Panc1 (cell line): ENCODE measurements around the gene ZFAND3. TPM values are rescaled to one million over a fixed set of nuclear protein-coding genes. Genes with fewer than 3 reads are reported as not detected.

Experiments
- ATAC-seq: fragments of 200-7000 bp; cut with Tn5 transposase; 2 replicates; pipeline ENCODE4 v1.9.1; 2020; ENCODE audit warnings: mild to moderate bottlenecking, moderate library complexity
- BruUV-seq: library from RNA; stranded (reverse); fragments of 400-500 nt; replicated peaks from 2 replicates; lab custom pipeline; 2021; lab: Mats Ljungman, UMichigan
- CTCF ChIA-PET: fragments of 300-600 bp; sonication (Branson Sonifier 250); formaldehyde crosslinking; loops from one replicate; lab custom pipeline; 2022; ENCODE audit warnings: antibody characterized with exemption; lab: Charles Lee
- POLR2A ChIA-PET: fragments of 300-600 bp; sonication (Branson Sonifier 250); formaldehyde crosslinking; loops from one replicate; lab custom pipeline; 2022; ENCODE audit warnings: antibody characterized with exemption; lab: Charles Lee
- DNase-seq: peaks from one replicate; pipeline ENCODE4 v3.0.0-alpha.2; 2010; ENCODE audit warnings: low read depth, low spot score
- H3K27ac ChIP-seq: 2 replicates; pipeline ENCODE4 v1.5.1; 2011; ENCODE audit warnings: mild to moderate bottlenecking, low read length, inconsistent platforms
- H3K27me3 ChIP-seq: fragments of 200-500 bp; sonication (Bioruptor generic); 2 replicates; pipeline ENCODE4 v1.6.0; 2014; ENCODE audit warnings: low read length, inconsistent platforms; ENCODE audit not compliant: control insufficient read depth, insufficient read depth
- H3K36me3 ChIP-seq: fragments of 200-500 bp; sonication (Bioruptor generic); 2 replicates; pipeline ENCODE4 v1.5.1; 2014; ENCODE audit warnings: inconsistent platforms, mild to moderate bottlenecking, low read length, moderate library complexity; ENCODE audit not compliant: control insufficient read depth, insufficient read depth
- H3K4me1 ChIP-seq: 2 replicates; pipeline ENCODE4 v1.5.1; 2011; ENCODE audit warnings: inconsistent platforms, mild to moderate bottlenecking, low read length, moderate library complexity; ENCODE audit not compliant: control insufficient read depth, insufficient read depth
- H3K4me3 ChIP-seq, 2 experiments: 2 replicates each; pipeline ENCODE4 v1.5.1; 2011 to 2012; ENCODE audit warnings: low read depth in 2 of 2, low read length in 2 of 2, mild to moderate bottlenecking in 2 of 2, inconsistent platforms in 1 of 2, moderate library complexity in 1 of 2
- H3K9me3 ChIP-seq: fragments of 200-500 bp; sonication (Bioruptor generic); 2 replicates; pipeline ENCODE4 v1.5.1; 2014; ENCODE audit warnings: low read depth, mild to moderate bottlenecking, inconsistent platforms, low read length, moderate library complexity; ENCODE audit not compliant: control insufficient read depth, insufficient read depth
- POLR2AphosphoS5 ChIP-seq: IDR thresholded peaks from 2 replicates; pipeline ENCODE4 v1.6.1; 2012; ENCODE audit warnings: mild to moderate bottlenecking, low read depth, low read length, moderate library complexity
- SIN3A ChIP-seq: IDR thresholded peaks from 2 replicates; pipeline ENCODE4 v1.6.1; 2012; ENCODE audit warnings: low read depth, mild to moderate bottlenecking, low read length, moderate library complexity, borderline replicate concordance; ENCODE audit not compliant: insufficient read depth
- TCF7L2 ChIP-seq: IDR thresholded peaks from 2 replicates; pipeline ENCODE4 v1.6.1; 2011; ENCODE audit warnings: mild to moderate bottlenecking, low read depth, low read length, inconsistent platforms
- in situ Hi-C: cut with HindIII; loops from 2 replicates; pipeline ENCODE4 v1.10.0; 2016; ENCODE audit warnings: low sequenced_read_pairs, low pct_unique_long_range_greater_than_20kb
- intact Hi-C: fragments of 100-400 bp; cut with micrococcal nuclease; formaldehyde crosslinking; loops from one replicate; pipeline ENCODE4 v1.10.0; 2022; ENCODE audit not compliant: unreplicated experiment
- total RNA-seq: library from RNA; stranded (reverse); gene quantifications from one replicate; pipeline ENCODE4 v1.2.1, GENCODE V29; 2021; ENCODE audit not compliant: unreplicated experiment
- TF ChIP-seq, protein P1 (sequence below), 2 experiments: IDR thresholded peaks; 2 replicates each; pipeline ENCODE4 v1.6.1; 2011 to 2012; ENCODE audit warnings: low read depth in 2 of 2, control low read depth in 1 of 2, low read length in 1 of 2, mild to moderate bottlenecking in 1 of 2, moderate library complexity in 1 of 2; ENCODE audit not compliant: insufficient read depth in 1 of 2
- TF ChIP-seq, protein P2 (sequence below): fragments of 450-650 bp; IDR thresholded peaks from 2 replicates; pipeline ENCODE4 v1.5.1; 2017; ENCODE audit warnings: mild to moderate bottlenecking

Gene ZFAND3
- total RNA-seq, 1 experiment from 2014 or later = 95.9 TPM

DNA sequence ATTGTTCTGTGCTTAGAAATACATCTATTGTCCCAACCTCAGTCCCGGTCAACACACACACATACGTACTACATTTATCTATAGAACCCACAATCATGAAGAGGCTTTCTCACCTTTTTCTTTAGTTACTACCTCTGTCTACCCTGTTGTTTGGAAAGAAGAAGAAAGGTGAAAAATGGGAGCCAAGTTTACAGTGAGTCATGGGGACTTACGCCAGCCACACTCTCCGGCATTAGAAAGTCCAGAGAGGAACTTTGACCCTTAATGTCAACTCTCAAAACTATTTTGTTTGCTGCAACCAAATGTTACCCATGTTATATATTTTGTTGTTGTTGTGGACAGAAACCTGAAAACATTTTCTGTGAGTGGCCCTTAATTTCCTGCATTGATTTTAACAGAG, 259.1 kb downstream of the ZFAND3 start:
- ATAC-seq (no peak), DNase-seq (no peak)
- Histone ChIP-seq H3K27ac (no peak overlapping the region), H3K4me1 (no peaks in the 10 kb centered on the region), H3K9me3 (no peaks in the 10 kb centered on the region), H3K4me3 (no peak overlapping the region), H3K27me3 (no peaks in the 10 kb centered on the region), H3K36me3 (0 out of 2 replicates have a peak, but pooled peaks cover 4% of the 10 kb centered on the region)
- BruUV-seq = no TSS peak
- CTCF ChIA-PET = no interaction called here
- no peak for TF ChIP-seq TCF7L2
- TF ChIP-seq SIN3A = no peak
- no peak for TF ChIP-seq POLR2AphosphoS5
- TF ChIP-seq, protein P1, sequence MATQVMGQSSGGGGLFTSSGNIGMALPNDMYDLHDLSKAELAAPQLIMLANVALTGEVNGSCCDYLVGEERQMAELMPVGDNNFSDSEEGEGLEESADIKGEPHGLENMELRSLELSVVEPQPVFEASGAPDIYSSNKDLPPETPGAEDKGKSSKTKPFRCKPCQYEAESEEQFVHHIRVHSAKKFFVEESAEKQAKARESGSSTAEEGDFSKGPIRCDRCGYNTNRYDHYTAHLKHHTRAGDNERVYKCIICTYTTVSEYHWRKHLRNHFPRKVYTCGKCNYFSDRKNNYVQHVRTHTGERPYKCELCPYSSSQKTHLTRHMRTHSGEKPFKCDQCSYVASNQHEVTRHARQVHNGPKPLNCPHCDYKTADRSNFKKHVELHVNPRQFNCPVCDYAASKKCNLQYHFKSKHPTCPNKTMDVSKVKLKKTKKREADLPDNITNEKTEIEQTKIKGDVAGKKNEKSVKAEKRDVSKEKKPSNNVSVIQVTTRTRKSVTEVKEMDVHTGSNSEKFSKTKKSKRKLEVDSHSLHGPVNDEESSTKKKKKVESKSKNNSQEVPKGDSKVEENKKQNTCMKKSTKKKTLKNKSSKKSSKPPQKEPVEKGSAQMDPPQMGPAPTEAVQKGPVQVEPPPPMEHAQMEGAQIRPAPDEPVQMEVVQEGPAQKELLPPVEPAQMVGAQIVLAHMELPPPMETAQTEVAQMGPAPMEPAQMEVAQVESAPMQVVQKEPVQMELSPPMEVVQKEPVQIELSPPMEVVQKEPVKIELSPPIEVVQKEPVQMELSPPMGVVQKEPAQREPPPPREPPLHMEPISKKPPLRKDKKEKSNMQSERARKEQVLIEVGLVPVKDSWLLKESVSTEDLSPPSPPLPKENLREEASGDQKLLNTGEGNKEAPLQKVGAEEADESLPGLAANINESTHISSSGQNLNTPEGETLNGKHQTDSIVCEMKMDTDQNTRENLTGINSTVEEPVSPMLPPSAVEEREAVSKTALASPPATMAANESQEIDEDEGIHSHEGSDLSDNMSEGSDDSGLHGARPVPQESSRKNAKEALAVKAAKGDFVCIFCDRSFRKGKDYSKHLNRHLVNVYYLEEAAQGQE (IDR thresholded peaks at IDR 0.05; ENCODE audit: insufficient read depth in 1 of 2, low read depth in 2 of 2, low read length in 1 of 2) = no peak
- TF ChIP-seq, protein P2, sequence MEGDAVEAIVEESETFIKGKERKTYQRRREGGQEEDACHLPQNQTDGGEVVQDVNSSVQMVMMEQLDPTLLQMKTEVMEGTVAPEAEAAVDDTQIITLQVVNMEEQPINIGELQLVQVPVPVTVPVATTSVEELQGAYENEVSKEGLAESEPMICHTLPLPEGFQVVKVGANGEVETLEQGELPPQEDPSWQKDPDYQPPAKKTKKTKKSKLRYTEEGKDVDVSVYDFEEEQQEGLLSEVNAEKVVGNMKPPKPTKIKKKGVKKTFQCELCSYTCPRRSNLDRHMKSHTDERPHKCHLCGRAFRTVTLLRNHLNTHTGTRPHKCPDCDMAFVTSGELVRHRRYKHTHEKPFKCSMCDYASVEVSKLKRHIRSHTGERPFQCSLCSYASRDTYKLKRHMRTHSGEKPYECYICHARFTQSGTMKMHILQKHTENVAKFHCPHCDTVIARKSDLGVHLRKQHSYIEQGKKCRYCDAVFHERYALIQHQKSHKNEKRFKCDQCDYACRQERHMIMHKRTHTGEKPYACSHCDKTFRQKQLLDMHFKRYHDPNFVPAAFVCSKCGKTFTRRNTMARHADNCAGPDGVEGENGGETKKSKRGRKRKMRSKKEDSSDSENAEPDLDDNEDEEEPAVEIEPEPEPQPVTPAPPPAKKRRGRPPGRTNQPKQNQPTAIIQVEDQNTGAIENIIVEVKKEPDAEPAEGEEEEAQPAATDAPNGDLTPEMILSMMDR = no peak
- intact Hi-C loops = no loop called here
- in situ Hi-C loops = no loop called here
- POLR2A ChIA-PET = no interaction called here

DNA sequence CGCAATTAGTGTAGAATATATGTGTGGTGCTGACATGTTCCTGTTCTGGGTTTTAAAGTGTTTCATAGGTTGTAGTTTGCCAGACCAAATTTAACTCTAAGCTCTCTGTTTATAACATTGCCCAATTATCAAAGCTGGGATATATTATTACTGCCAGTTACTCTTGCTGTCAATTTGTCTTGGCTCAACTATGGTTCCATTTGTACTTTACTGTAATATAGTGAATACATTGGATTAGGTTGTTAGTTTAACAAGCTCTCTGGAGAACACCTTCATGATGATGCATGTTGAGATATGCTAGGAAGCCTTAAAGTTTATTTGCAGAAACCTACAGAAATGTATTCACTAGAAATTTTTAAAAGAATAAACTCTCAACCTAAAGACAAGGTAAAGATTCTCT, 259.6 kb downstream of the ZFAND3 start:
- intact Hi-C loops (no loop called here), in situ Hi-C loops (no loop called here)
- ATAC-seq = no peak
- Histone ChIP-seq H3K27ac (no peak overlapping the region), H3K36me3 (0 out of 2 replicates have a peak, but pooled peaks cover 4% of the 10 kb centered on the region), H3K27me3 (no peaks in the 10 kb centered on the region), H3K4me1 (no peaks in the 10 kb centered on the region), H3K4me3 (no peak overlapping the region), H3K9me3 (no peaks in the 10 kb centered on the region)
- POLR2A ChIA-PET = interaction anchor here (0.6 kb wide), 1 partner anchor 160 kb away, joined by 9 read pairs; no protein-coding TSS in a partner anchor
- TF ChIP-seq, protein P2 = no peak
- no TSS peak for BruUV-seq
- no peak for DNase-seq
- CTCF ChIA-PET = no interaction called here
